HCT116 (cell line): ENCODE results near the gene RYR2. TPM values are rescaled to one million over a fixed set of nuclear protein-coding genes. Genes with fewer than 3 reads are reported as not detected.

Experiments used
- ATAC-seq: fragments of 200-7000 bp; cut with Tn5 transposase; 2 replicates; pipeline ENCODE4 v1.9.1; 2020; ENCODE audit warnings: mild to moderate bottlenecking, moderate library complexity
- BruUV-seq: library from RNA; stranded (reverse); fragments of 400-500 nt; replicated peaks from 2 replicates; lab custom pipeline; 2021; lab: Mats Ljungman, UMichigan
- CTCF ChIA-PET: fragments of 300-600 bp; sonication (Branson Sonifier 250); formaldehyde crosslinking; loops from one replicate; lab custom pipeline; 2021; ENCODE audit warnings: antibody characterized with exemption; lab: Charles Lee
- POLR2A ChIA-PET: fragments of 300-600, 350-600 bp; sonication (Branson Sonifier 250); formaldehyde crosslinking; loops from one replicate; lab custom pipeline; 2021; ENCODE audit warnings: antibody characterized with exemption; lab: Charles Lee
- RAD21 ChIA-PET, 2 experiments: fragments of 300-600 bp; sonication (Branson Sonifier 250); formaldehyde crosslinking; loops; one replicate each; lab custom pipeline; 2023; ENCODE audit warnings: low total read pairs in 2 of 2; ENCODE audit not compliant: uncharacterized antibody in 2 of 2, unreplicated experiment in 2 of 2, low non-redundant PET in 1 of 2; lab: Charles Lee
- DNase-seq: peaks from one replicate; pipeline ENCODE4 v3.0.0-alpha.2; 2010; ENCODE audit warnings: low read depth, low spot score
- H2AFZ ChIP-seq: fragments of 200-600 bp; shearing (Covaris generic), sonication (generic); 2 replicates; pipeline ENCODE4 v1.6.1; 2017; ENCODE audit warnings: low read depth, mixed run types, mixed read lengths, antibody characterized with exemption, low read length; ENCODE audit not compliant: poor library complexity, severe bottlenecking
- H3K27ac ChIP-seq: 2 replicates; pipeline ENCODE4 v1.5.1; 2012; ENCODE audit warnings: low read depth, low read length
- H3K27me3 ChIP-seq: fragments of 200-600 bp; sonication (generic); 2 replicates; pipeline ENCODE4 v1.6.1; 2016; ENCODE audit warnings: mixed run types, low read length, mixed read lengths; ENCODE audit not compliant: insufficient read depth
- H3K36me3 ChIP-seq, 2 experiments: fragments of 200-500 bp in 1 of 2; fragments of 200-600 bp in 1 of 2; sonication (Bioruptor generic) in 1 of 2; sonication (generic) in 1 of 2; 2 replicates each; pipeline versions ENCODE4 v1.5.1 to v1.6.1; 2014 to 2016; ENCODE audit warnings: low read length in 2 of 2, inconsistent platforms in 1 of 2, mixed read lengths in 1 of 2, mixed run types in 1 of 2; ENCODE audit not compliant: insufficient read depth in 2 of 2, control insufficient read depth in 1 of 2
- H3K4me1 ChIP-seq, 2 experiments: fragments of 200-600 bp in 1 of 2; sonication (generic) in 1 of 2; 2 replicates each; pipeline versions ENCODE4 v1.5.1 to v1.6.1; 2012 to 2017; ENCODE audit warnings: low read length in 2 of 2, inconsistent platforms in 1 of 2, mild to moderate bottlenecking in 1 of 2, mixed read lengths in 1 of 2, mixed run types in 1 of 2, moderate library complexity in 1 of 2; ENCODE audit not compliant: insufficient read depth in 2 of 2, control insufficient read depth in 1 of 2
- H3K4me2 ChIP-seq: fragments of 200-600 bp; sonication (generic); 2 replicates; pipeline ENCODE4 v1.6.1; 2017; ENCODE audit warnings: mixed run types, low read length, mixed read lengths
- H3K4me3 ChIP-seq, 2 experiments: fragments of 200-600 bp in 1 of 2; sonication (generic) in 1 of 2; replicated peaks in 1 of 2; 2 replicates each; pipeline ENCODE4 v1.5.1; 2011 to 2016; ENCODE audit warnings: low read length in 2 of 2, control low read depth in 1 of 2, low read depth in 1 of 2, mild to moderate bottlenecking in 1 of 2, mixed read lengths in 1 of 2, mixed run types in 1 of 2
- H3K79me2 ChIP-seq: fragments of 200-600 bp; sonication (generic); 2 replicates; pipeline ENCODE4 v1.6.1; 2017; ENCODE audit warnings: mild to moderate bottlenecking, mixed run types, low read length, moderate library complexity, mixed read lengths; ENCODE audit not compliant: insufficient read depth
- H3K9ac ChIP-seq: fragments of 200-600 bp; sonication (generic); 2 replicates; pipeline ENCODE4 v1.6.1; 2016; ENCODE audit warnings: low read length, mixed read lengths
- H3K9me2 ChIP-seq: fragments of 200-600 bp; sonication (generic), shearing (Covaris generic); 2 replicates; pipeline ENCODE4 v1.6.1; 2017; ENCODE audit warnings: mixed run types, mild to moderate bottlenecking, moderate library complexity; ENCODE audit not compliant: insufficient read depth
- H3K9me3 ChIP-seq, 2 experiments: fragments of 200-500 bp in 1 of 2; fragments of 200-600 bp in 1 of 2; sonication (Bioruptor generic) in 1 of 2; sonication (generic) in 1 of 2; 2 replicates each; pipeline ENCODE4 v1.6.1; 2014 to 2017; ENCODE audit warnings: low read length in 2 of 2, mixed read lengths in 2 of 2, inconsistent platforms in 1 of 2, low read depth in 1 of 2, mild to moderate bottlenecking in 1 of 2, mixed run types in 1 of 2, moderate library complexity in 1 of 2; ENCODE audit not compliant: control insufficient read depth in 1 of 2, insufficient read depth in 1 of 2
- H4K20me1 ChIP-seq: fragments of 200-600 bp; sonication (generic), shearing (Covaris generic); 2 replicates; pipeline ENCODE4 v1.6.1; 2017; ENCODE audit warnings: mixed run types, mild to moderate bottlenecking, moderate library complexity; ENCODE audit not compliant: insufficient read depth
- CBX3 ChIP-seq: IDR thresholded peaks from 2 replicates; pipeline ENCODE4 v1.6.1; 2012; ENCODE audit warnings: low read depth
- ELF1 ChIP-seq: IDR thresholded peaks from 2 replicates; pipeline ENCODE4 v1.6.1; 2012; ENCODE audit warnings: low read depth, borderline replicate concordance
- EZH2phosphoT487 ChIP-seq: fragments of 200-600 bp; IDR thresholded peaks from 2 replicates; pipeline ENCODE4 v1.6.1; 2018; ENCODE audit warnings: antibody characterized with exemption, borderline replicate concordance
- JUND ChIP-seq: IDR thresholded peaks from 2 replicates; pipeline ENCODE4 v1.6.1; 2012
- RAD21 ChIP-seq: IDR thresholded peaks from 2 replicates; pipeline ENCODE4 v1.6.1; 2012; ENCODE audit warnings: low read depth, mild to moderate bottlenecking
- REST ChIP-seq: IDR thresholded peaks from 2 replicates; pipeline ENCODE4 v1.6.1; 2012; ENCODE audit warnings: low read depth
- SIN3A ChIP-seq: IDR thresholded peaks from 2 replicates; pipeline ENCODE4 v1.6.1; 2012; ENCODE audit warnings: low read depth
- SRF ChIP-seq: IDR thresholded peaks from 2 replicates; pipeline ENCODE4 v1.6.1; 2012; ENCODE audit warnings: low read depth
- YY1 ChIP-seq: IDR thresholded peaks from 2 replicates; pipeline ENCODE4 v1.6.1; 2011; ENCODE audit warnings: low read length, low read depth, moderate library complexity, mild to moderate bottlenecking; ENCODE audit not compliant: insufficient replicate concordance; ENCODE audit errors: extremely low read depth
- ZFX ChIP-seq: fragments of 450-650 bp; IDR thresholded peaks from 2 replicates; pipeline ENCODE4 v1.6.1; 2017
- intact Hi-C: fragments of 100-400 bp; cut with micrococcal nuclease; formaldehyde crosslinking; loops from 2 replicates; pipeline ENCODE4 v1.10.0; 2022
- total RNA-seq: library from RNA; stranded (reverse); gene quantifications from one replicate; pipeline ENCODE4 v1.2.1, GENCODE V29; 2021; ENCODE audit not compliant: unreplicated experiment
- TF ChIP-seq, protein P1 (sequence below): IDR thresholded peaks from 2 replicates; pipeline ENCODE4 v1.6.1; 2011; ENCODE audit warnings: mild to moderate bottlenecking, low read length, moderate library complexity; ENCODE audit not compliant: insufficient replicate concordance; ENCODE audit errors: extremely low read depth

The RYR2 gene
- total RNA-seq, 1 experiment from 2014 or later: 0.02 TPM

- TF ChIP-seq REST: no peak
- TF ChIP-seq ELF1: no peak
- TF ChIP-seq SRF: no peak
- no peak for TF ChIP-seq RAD21
- TF ChIP-seq, protein P1, sequence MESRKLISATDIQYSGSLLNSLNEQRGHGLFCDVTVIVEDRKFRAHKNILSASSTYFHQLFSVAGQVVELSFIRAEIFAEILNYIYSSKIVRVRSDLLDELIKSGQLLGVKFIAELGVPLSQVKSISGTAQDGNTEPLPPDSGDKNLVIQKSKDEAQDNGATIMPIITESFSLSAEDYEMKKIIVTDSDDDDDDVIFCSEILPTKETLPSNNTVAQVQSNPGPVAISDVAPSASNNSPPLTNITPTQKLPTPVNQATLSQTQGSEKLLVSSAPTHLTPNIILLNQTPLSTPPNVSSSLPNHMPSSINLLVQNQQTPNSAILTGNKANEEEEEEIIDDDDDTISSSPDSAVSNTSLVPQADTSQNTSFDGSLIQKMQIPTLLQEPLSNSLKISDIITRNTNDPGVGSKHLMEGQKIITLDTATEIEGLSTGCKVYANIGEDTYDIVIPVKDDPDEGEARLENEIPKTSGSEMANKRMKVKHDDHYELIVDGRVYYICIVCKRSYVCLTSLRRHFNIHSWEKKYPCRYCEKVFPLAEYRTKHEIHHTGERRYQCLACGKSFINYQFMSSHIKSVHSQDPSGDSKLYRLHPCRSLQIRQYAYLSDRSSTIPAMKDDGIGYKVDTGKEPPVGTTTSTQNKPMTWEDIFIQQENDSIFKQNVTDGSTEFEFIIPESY: no peak
- TF ChIP-seq, all 23 proteins: peak for 0
These were observed 721.8 kb downstream of the RYR2 start (continued) for GRCh38 chr1:237763751-237764150.

GRCh38 chr1:237769916-237770315, 727.9 kb downstream of the RYR2 start:
- no peaks in the 10 kb centered on the region for H3K36me3 ChIP-seq
- no peak overlapping the region for H3K4me2 ChIP-seq
- DNase-seq (no peak), ATAC-seq (no peak)
- H3K79me2 ChIP-seq: no peaks in the 10 kb centered on the region
- no peak overlapping the region for H3K27ac ChIP-seq
- no peak for TF ChIP-seq SIN3A
- TF ChIP-seq SRF: no peak
- TF ChIP-seq REST: no peak
- TF ChIP-seq ZFX: no peak
- no peak for TF ChIP-seq CBX3
- no peak for TF ChIP-seq YY1
- no peak for TF ChIP-seq ELF1
- no peak for TF ChIP-seq RAD21
- TF ChIP-seq EZH2phosphoT487: no peak
- TF ChIP-seq JUND: no peak
- no peaks in the 10 kb centered on the region for H3K4me1 ChIP-seq
- intact Hi-C loops: no loop called here
- POLR2A ChIA-PET: no interaction called here
- BruUV-seq: no TSS peak
- no peaks in the 10 kb centered on the region for H3K27me3 ChIP-seq
- H4K20me1 ChIP-seq: no peaks in the 10 kb centered on the region
- no peak overlapping the region for H3K9ac ChIP-seq
- RAD21 ChIA-PET: no interaction called here
- CTCF ChIA-PET: no interaction called here
- no peak overlapping the region for H3K4me3 ChIP-seq
- peaks cover 0 to 7% of the 10 kb centered on the region in 2 experiments; a peak in 2 of 4 replicates for H3K9me3 ChIP-seq
- no peak overlapping the region for H2AFZ ChIP-seq
- H3K9me2 ChIP-seq: no peaks in the 10 kb centered on the region
